ENCODE measurements around the gene ARHGAP15.

DNA sequence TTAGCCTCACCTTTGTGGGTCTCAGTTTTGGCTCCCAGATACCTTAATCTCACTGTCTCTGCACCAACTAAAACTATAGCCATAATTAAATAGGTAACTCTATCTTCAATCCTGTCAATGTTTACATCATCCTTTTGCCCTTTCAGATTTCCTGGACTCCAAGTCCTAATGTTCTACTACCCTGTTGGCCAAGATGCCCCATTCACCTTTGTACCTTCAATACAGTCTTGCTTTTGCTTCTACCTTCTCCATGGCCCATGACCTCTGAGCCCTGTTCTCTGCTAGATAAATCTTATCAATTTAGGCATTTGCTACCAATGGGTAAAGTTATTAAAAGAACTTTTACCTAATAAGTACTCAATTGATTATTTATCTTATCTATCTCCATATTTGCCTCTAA is 635.5 kb downstream of the ARHGAP15 start:
- TF ChIP-seq, protein P1, sequence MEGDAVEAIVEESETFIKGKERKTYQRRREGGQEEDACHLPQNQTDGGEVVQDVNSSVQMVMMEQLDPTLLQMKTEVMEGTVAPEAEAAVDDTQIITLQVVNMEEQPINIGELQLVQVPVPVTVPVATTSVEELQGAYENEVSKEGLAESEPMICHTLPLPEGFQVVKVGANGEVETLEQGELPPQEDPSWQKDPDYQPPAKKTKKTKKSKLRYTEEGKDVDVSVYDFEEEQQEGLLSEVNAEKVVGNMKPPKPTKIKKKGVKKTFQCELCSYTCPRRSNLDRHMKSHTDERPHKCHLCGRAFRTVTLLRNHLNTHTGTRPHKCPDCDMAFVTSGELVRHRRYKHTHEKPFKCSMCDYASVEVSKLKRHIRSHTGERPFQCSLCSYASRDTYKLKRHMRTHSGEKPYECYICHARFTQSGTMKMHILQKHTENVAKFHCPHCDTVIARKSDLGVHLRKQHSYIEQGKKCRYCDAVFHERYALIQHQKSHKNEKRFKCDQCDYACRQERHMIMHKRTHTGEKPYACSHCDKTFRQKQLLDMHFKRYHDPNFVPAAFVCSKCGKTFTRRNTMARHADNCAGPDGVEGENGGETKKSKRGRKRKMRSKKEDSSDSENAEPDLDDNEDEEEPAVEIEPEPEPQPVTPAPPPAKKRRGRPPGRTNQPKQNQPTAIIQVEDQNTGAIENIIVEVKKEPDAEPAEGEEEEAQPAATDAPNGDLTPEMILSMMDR (IDR thresholded peaks at IDR 0.05): no peak
- TF ChIP-seq POLR2AphosphoS5 (IDR thresholded peaks at IDR 0.05): no peak
- TF ChIP-seq POLR2A (IDR thresholded peaks at IDR 0.05): no peak
- TF ChIP-seq EP300 (IDR thresholded peaks at IDR 0.05): no peak

Data from gastroesophageal sphincter (tissue), 3 donors.